Measurements from ENCODE around the gene IMP4.

Gene IMP4

GRCh38 chr2:130335226-130335625 is 7.5 kb upstream of the IMP4 start:
- FAIRE-seq: no peak
- no peak for DNase-seq (ENCODE audit: insufficient read length, low spot score)
- TF ChIP-seq TAF1 (IDR thresholded peaks at IDR 0.05; ENCODE audit: low read depth, low read length): no peak
- TF ChIP-seq POLR2A (IDR thresholded peaks at IDR 0.05; ENCODE audit: low read depth, low read length): no peak
- no peak for TF ChIP-seq POLR2AphosphoS5 (IDR thresholded peaks at IDR 0.05; ENCODE audit: low read depth, low read length)
- no peak for TF ChIP-seq SPI1 (IDR thresholded peaks at IDR 0.05; ENCODE audit: low read depth, low read length)
- TF ChIP-seq POU2F2 (IDR thresholded peaks at IDR 0.05; ENCODE audit: low read depth, low read length): no peak
- no peak for TF ChIP-seq PAX5 (IDR thresholded peaks at IDR 0.05; ENCODE audit: insufficient read depth, low read length, severe bottlenecking)

DNA sequence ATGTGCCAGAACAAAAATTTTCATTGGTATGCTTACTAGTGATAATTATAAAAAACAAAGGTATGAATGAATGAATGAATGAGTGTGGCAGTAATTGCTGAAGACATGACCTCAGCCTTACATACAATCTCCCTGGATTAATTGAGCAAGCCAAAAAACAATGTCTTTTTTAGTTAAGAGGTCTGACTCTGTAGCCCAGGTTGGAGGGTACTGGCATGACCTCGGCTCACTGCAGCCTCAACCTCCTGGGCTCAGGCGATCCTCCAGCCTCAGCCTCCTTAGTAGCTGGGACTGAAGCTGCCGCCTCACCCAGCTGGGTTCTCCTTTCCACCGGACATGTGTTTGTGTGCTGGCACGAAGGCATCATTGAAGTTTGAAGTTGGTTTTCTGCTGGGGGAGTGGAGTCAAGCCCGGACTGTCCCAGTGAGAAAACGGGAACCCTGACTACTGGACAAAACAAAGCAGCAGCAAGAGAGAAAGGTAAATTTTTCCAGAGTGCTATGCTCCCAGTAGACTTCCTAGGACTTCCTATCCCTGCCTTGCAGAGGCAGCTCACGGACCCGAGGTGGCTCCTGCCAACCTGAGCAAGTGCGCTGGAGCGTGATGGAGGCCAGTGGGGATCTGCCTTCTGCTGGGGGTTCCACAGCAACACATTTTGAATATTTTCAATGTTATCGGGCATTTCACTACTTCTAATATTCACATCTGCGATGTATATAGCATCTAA is 6.4 kb upstream of the IMP4 start:
- FAIRE-seq: no peak
- TF ChIP-seq POLR2AphosphoS5 (IDR thresholded peaks at IDR 0.05; ENCODE audit: low read depth, low read length): no peak
- TF ChIP-seq POU2F2 (IDR thresholded peaks at IDR 0.05; ENCODE audit: low read depth, low read length): no peak
- no peak for TF ChIP-seq PAX5 (IDR thresholded peaks at IDR 0.05; ENCODE audit: insufficient read depth, low read length, severe bottlenecking)
- no peak for TF ChIP-seq SPI1 (IDR thresholded peaks at IDR 0.05; ENCODE audit: low read depth, low read length)
- TF ChIP-seq POLR2A (IDR thresholded peaks at IDR 0.05; ENCODE audit: low read depth, low read length): no peak
- no peak for TF ChIP-seq TAF1 (IDR thresholded peaks at IDR 0.05; ENCODE audit: low read depth, low read length)
- no peak for DNase-seq (ENCODE audit: insufficient read length, low spot score)

DNA sequence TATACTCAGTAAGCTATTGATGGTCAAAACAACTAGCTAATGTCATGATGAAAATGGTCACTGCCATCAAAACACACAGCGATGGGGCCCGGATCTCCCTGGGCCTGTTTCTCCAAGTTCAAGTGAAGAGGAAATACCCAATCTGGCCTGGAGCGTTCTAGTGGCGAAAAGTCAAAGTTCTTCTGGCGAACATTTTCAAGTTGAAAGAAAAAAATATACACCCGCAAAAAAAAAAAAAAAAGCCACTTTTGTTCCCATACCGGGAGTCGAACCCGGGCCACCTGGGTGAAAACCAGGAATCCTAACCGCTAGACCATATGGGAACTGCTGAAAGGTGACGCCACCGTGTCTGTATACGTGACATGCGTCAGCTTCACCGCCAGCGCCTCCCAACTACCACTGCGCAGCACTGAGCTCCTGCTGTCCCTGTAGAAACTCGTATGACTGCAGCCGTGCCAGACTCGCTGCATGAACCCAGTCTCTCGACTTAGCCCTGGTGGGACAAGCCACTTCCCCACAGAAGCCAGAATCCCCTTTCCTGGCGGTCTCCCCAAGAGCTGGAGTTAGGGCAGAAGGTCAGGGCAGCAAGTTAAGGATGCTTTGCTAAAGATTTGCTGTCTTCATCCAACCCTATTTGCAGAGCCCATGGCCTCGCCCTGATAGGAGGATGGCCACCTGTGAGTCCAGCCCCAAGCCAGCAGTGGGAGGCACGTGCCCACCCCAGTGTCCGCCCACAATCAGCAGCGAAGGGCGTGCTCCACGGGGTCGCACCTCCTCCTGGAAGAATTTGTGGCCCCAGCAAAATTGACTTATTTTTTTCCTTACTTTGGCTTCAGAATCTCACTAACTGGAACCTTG is 5.6 kb upstream of the IMP4 start:
- FAIRE-seq: no peak
- TF ChIP-seq POU2F2 (IDR thresholded peaks at IDR 0.05; ENCODE audit: low read depth, low read length) (no peak), TAF1 (IDR thresholded peaks at IDR 0.05; ENCODE audit: low read depth, low read length) (no peak), POLR2A (IDR thresholded peaks at IDR 0.05; ENCODE audit: low read depth, low read length) (no peak), POLR2AphosphoS5 (IDR thresholded peaks at IDR 0.05; ENCODE audit: low read depth, low read length) (no peak), PAX5 (IDR thresholded peaks at IDR 0.05; ENCODE audit: insufficient read depth, low read length, severe bottlenecking) (no peak), SPI1 (IDR thresholded peaks at IDR 0.05; ENCODE audit: low read depth, low read length) (no peak)
- DNase-seq (ENCODE audit: insufficient read length, low spot score): no peak

DNA sequence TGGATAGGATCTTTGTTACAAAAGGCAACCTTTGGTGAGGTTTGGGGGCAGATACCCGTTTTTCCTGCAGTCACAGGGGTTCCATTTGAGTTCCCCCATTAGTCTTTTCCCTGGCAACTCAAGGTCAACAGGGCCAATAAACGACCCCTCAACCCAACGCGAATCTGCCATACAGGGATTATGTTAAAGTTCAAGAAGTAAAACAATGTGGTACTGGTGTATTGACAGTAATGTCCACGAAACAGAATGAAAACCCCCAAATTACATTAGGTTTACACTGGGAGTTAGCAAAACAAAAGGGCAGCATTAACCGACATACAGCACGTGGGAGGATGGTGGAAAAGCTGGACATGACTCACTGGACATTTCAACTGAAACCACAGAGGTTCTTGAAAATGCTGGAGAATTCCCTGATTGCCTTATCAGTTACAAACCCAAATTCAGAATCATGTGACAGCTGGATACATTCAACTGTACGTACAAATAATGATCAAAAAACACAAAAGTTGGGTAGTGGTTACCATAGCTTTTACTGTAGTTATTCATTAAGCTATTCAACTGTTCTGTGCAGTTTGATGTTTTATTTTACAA is 4.9 kb upstream of the IMP4 start:
- TF ChIP-seq TAF1 (IDR thresholded peaks at IDR 0.05; ENCODE audit: low read depth, low read length) (no peak), SPI1 (IDR thresholded peaks at IDR 0.05; ENCODE audit: low read depth, low read length) (no peak), PAX5 (IDR thresholded peaks at IDR 0.05; ENCODE audit: insufficient read depth, low read length, severe bottlenecking) (no peak), POLR2AphosphoS5 (IDR thresholded peaks at IDR 0.05; ENCODE audit: low read depth, low read length) (no peak), POU2F2 (IDR thresholded peaks at IDR 0.05; ENCODE audit: low read depth, low read length) (no peak)
- no peak for DNase-seq (ENCODE audit: insufficient read length, low spot score)
- FAIRE-seq: no peak

DNA sequence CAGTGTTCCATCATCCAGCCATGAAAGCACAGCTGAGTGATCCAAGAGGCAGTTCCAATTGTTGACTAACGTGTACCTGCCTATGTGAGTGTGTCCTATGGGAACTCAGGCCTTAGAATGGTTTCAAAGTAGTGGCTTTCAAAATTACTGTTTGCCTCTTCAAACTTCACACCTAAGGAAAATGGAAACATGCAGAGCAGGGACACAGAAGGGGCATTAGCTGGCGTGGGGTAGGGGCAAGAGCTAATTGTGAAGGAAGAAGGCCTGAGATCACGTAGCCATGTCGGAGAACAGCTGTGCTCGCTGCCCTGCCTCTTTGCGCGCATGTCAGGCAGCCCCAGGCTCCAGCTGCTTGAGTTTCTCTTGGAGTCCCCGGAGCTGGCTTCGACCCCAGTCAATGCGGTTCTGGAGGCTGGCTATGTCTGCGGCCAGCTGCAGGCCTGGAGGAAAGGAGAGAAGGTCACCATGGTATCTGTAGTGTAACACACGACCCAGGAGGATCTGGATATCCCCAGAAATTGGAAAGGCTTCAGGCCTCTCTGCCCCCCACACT is 3.8 kb upstream of the IMP4 start:
- DNase-seq (ENCODE audit: insufficient read length, low spot score) (no peak), FAIRE-seq (no peak)
- TF ChIP-seq POLR2AphosphoS5 (IDR thresholded peaks at IDR 0.05; ENCODE audit: low read depth, low read length) (no peak), SPI1 (IDR thresholded peaks at IDR 0.05; ENCODE audit: low read depth, low read length) (no peak), POLR2A (IDR thresholded peaks at IDR 0.05; ENCODE audit: low read depth, low read length) (no peak), TAF1 (IDR thresholded peaks at IDR 0.05; ENCODE audit: low read depth, low read length) (no peak), PAX5 (IDR thresholded peaks at IDR 0.05; ENCODE audit: insufficient read depth, low read length, severe bottlenecking) (no peak), POU2F2 (IDR thresholded peaks at IDR 0.05; ENCODE audit: low read depth, low read length) (no peak)

DNA sequence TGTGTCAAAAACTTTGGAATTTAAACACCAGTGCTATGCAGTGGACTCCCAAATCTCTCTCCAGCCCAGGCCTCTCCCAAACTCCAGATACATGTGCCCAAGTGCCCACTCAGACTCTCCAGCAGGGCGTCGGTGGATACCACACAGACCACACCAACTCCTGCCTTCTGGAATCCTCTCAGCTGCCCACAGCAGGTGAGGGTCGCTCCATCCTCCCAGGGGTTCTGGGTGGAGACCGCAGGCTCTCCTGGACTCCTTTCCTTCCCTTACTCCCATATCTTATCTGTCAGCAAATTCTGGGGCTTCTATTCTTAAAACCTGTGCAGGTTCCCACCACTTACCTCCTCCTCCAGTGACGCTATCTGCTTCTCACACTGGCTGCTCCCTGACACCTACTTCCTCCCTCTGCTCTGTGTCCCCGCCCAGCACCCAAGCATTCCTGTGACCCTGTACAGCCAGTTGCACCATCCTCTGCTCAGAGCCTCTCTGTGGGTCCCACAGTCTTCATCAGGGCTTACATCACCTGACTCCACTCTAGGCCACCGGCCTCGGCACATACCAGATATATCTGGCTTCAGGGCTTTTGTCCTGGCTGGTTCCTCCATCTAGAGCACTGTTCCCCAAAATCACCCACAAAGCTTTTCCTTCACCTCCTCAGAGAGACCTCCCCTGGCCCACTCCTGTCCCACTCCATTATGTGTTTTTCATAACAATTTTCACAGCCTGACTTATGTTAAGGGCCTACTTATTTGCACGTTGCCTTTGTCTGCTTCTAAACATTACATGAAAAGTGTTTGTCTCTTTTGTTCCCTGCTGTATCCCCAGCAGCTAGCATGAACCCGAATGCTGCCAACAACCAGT is 2.6 kb upstream of the IMP4 start:
- DNase-seq (ENCODE audit: insufficient read length, low spot score): no peak
- TF ChIP-seq TAF1 (IDR thresholded peaks at IDR 0.05; ENCODE audit: low read depth, low read length) (no peak), POU2F2 (IDR thresholded peaks at IDR 0.05; ENCODE audit: low read depth, low read length) (no peak), SPI1 (IDR thresholded peaks at IDR 0.05; ENCODE audit: low read depth, low read length) (no peak), PAX5 (IDR thresholded peaks at IDR 0.05; ENCODE audit: insufficient read depth, low read length, severe bottlenecking) (no peak), POLR2A (IDR thresholded peaks at IDR 0.05; ENCODE audit: low read depth, low read length) (no peak), POLR2AphosphoS5 (IDR thresholded peaks at IDR 0.05; ENCODE audit: low read depth, low read length) (no peak)
- no peak for FAIRE-seq

DNA sequence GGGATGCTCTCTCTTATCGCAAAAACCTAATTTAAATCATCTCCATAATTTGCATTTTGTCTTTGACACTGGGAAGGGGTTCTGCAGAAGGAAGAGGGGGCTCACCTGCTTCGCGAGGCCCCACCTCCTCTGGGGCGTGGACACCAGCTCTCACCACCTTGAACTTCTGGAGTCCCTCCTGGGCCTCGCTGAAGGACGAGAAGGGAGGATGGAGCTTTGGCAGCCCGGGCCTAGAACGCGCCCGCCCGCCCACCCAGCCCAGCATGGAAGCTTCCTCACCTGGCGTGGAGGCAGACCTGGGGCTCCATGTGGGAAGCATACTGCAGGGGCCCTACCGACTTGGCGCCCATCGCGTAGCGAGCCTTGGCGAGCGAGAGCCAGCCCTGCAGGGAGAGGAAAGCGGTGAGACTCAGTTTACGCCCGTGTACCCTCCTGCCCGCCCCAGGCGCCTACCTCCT is 1.1 kb upstream of the IMP4 start:
- no peak for FAIRE-seq
- TF ChIP-seq TAF1 (IDR thresholded peaks at IDR 0.05; ENCODE audit: low read depth, low read length) (no peak), POLR2AphosphoS5 (IDR thresholded peaks at IDR 0.05; ENCODE audit: low read depth, low read length) (no peak), SPI1 (IDR thresholded peaks at IDR 0.05; ENCODE audit: low read depth, low read length) (no peak), POLR2A (IDR thresholded peaks at IDR 0.05; ENCODE audit: low read depth, low read length) (no peak), PAX5 (IDR thresholded peaks at IDR 0.05; ENCODE audit: insufficient read depth, low read length, severe bottlenecking) (no peak), POU2F2 (IDR thresholded peaks at IDR 0.05; ENCODE audit: low read depth, low read length) (no peak)
- no peak for DNase-seq (ENCODE audit: insufficient read length, low spot score)

DNA sequence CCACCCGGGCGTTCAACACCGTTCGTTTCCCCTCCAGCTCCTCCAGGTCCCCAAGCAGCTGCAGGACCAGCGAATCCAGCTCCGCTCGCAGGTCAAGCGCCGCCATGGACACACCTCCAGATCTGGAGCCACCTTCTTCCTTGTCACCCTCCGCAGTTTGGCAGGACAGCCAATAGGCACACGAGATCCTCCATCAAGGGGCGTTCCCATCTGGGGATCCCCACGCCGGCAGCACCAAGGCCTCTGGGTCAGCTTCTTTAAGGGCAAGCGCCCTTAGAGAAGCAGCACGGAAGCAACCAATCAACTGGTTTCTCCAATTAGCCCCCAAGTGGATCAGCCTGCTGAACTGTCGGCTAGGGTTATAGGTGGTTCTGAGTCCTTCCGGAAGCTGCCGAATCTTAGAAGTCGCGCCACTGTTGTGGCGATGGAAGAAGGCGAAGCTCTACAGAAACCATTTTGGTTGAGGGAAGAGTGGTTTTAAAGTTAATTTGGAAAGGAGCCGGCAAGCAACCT is 621 bp upstream of the IMP4 start:
- TF ChIP-seq POLR2A (IDR thresholded peaks at IDR 0.05; ENCODE audit: low read depth, low read length) (peak; percentile 79), POU2F2 (IDR thresholded peaks at IDR 0.05; ENCODE audit: low read depth, low read length) (no peak), POLR2AphosphoS5 (IDR thresholded peaks at IDR 0.05; ENCODE audit: low read depth, low read length) (peak; percentile 70), TAF1 (IDR thresholded peaks at IDR 0.05; ENCODE audit: low read depth, low read length) (peak; percentile 52; the same call in 1 of the 2 replicates), SPI1 (IDR thresholded peaks at IDR 0.05; ENCODE audit: low read depth, low read length) (no peak)
- peak; percentile 92 for DNase-seq (ENCODE audit: insufficient read length, low spot score)
- peak; percentile 88 for FAIRE-seq
